Adrenal gland (tissue), 5 donors: ENCODE measurements around the gene TEAD1.

Experiments
- CTCF ChIP-seq, 6 experiments: fragments of 450-650 bp in 4 of 6; fragments of 200-600 bp in 2 of 6; sonication (generic) in 1 of 6; IDR thresholded peaks; 1 replicate in 5 of 6; 2 replicates in 1 of 6; pipeline versions ENCODE4 v1.5.1 to v1.8.0; 2016 to 2021; ENCODE audit warnings: antibody characterized with exemption in 6 of 6, mild to moderate bottlenecking in 2 of 6, moderate library complexity in 1 of 6
- POLR2A ChIP-seq, 2 donors: fragments of 450-650 bp; IDR thresholded peaks; one replicate each; pipeline ENCODE4 v1.6.1; 2017; ENCODE audit warnings: antibody characterized with exemption in 2 of 2, mild to moderate bottlenecking in 2 of 2, moderate library complexity in 1 of 2
- donor health status: DM: no; HTN: no; CAD: no.

- TF ChIP-seq POLR2A (IDR thresholded peaks at IDR 0.05) (no peak), CTCF (IDR thresholded peaks at IDR 0.05) (no peak)
Observed at GRCh38 chr11:12706545-12707499, 32.6 kb downstream of the TEAD1 start.
